Iris pigment epithelial cell (primary cell): ENCODE results near the gene COL15A1.

ENCODE experiments used
- DNase-seq: peaks from one replicate; pipeline ENCODE4 v3.0.0-alpha.2; 2011; ENCODE audit warnings: low read depth

COL15A1 gene

GRCh38 chr9:99108131-99108530, 164.4 kb downstream of the COL15A1 start:
- DNase-seq, result no peak

- peak; percentile 73 for DNase-seq
Observed at GRCh38 chr9:99109522-99109921, 165.8 kb downstream of the COL15A1 start.

- no peak for DNase-seq
Observed at GRCh38 chr9:99112750-99113413, 169.2 kb downstream of the COL15A1 start.

- no peak for DNase-seq
Observed at GRCh38 chr9:99113414-99114048, 169.8 kb downstream of the COL15A1 start.

- DNase-seq, result no peak
Observed at GRCh38 chr9:99114049-99114440, 170.3 kb downstream of the COL15A1 start.

- DNase-seq, result no peak
Observed at GRCh38 chr9:99114846-99115500, 171.3 kb downstream of the COL15A1 start.

GRCh38 chr9:99116003-99116411, 172.3 kb downstream of the COL15A1 start:
- no peak for DNase-seq

GRCh38 chr9:99118782-99119466, 175.2 kb downstream of the COL15A1 start:
- no peak for DNase-seq

GRCh38 chr9:99119976-99120655, 176.4 kb downstream of the COL15A1 start:
- no peak for DNase-seq
